Measurements from ENCODE around the gene SMAP1. TPM values are rescaled to one million over a fixed set of nuclear protein-coding genes. Genes with fewer than 3 reads are reported as not detected.

The SMAP1 gene
- total RNA-seq, 2 donors from 2014 or later, result 36.6 to 49.4 TPM

DNA sequence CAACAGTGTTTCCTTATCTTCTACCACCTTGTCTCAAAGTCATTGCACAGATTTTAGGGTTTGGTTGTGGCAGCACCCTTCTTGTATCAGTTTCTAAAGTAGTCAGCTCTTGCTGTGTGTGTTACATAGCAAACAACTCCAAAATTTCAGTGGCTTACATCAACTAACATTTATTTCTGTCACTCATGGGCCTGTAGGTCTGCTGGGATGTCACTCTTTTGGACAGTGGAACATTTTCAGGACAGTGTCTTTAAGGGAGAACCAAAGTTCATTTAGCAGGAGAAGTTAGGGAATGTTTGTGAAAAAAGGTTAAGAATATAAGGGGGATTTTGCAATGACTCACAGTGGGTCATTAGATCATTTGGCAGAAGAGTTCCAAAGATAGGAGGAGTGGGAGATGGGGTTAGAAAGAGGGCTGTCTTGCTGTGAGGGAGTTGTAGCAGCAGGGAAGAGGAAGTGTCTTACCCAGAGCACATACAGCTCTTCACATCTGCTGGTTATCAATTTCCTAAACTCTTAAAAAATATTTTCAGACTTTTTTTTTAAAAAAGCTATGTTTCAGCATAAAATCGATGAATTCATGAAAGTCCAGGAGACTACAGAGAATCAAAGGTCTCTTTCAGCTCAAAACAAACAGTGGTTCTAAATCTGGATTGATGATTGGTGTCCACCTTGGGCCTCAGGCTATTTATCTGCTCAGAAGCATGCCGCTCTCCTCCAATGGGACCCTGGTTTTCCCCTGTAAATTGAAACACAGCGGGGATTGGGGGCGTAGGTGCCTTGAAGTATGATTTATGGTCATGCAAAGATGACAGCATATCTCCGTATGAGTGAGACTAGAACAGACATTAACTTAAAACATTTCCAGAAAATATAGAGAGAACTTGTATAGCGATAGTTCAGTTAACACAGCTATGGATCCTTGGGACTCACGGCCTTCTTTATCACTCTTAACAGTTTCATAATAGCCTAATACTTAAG lies 171.9 kb downstream of the SMAP1 start:
- H3K27me3 Mint-ChIP-seq (ENCODE audit: insufficient read depth), result no peaks in the 10 kb centered on the region
- H3K27me3 ChIP-seq (ENCODE audit: control insufficient read depth, insufficient read depth, low read length, poor library complexity, severe bottlenecking), result no peaks in the 10 kb centered on the region
- H3K9me3 Mint-ChIP-seq, result no peaks in the 10 kb centered on the region
- H3K9me3 ChIP-seq (ENCODE audit: control insufficient read depth, low read length), result no peaks in the 10 kb centered on the region
- H3K4me3 Mint-ChIP-seq, result no peak overlapping the region
- no peak overlapping the region for H3K4me3 ChIP-seq (ENCODE audit: low read length)
- H3K4me1 Mint-ChIP-seq, result no peaks in the 10 kb centered on the region
- no peak for TF ChIP-seq CTCF (conservative IDR thresholded peaks at IDR 0.05)
- no peak overlapping the region for H3K9ac ChIP-seq (ENCODE audit: extremely low read depth, low read length, poor library complexity, severe bottlenecking)
- peaks cover 6% of the 10 kb centered on the region for H3K36me3 ChIP-seq (ENCODE audit: control insufficient read depth, insufficient read depth, low read length)
- no peaks in the 10 kb centered on the region for H3K36me3 Mint-ChIP-seq (ENCODE audit: low read depth)
- H3K27ac Mint-ChIP-seq, result no peak overlapping the region
- H3K4me1 ChIP-seq (ENCODE audit: control insufficient read depth, insufficient read depth, low read length), result no peaks in the 10 kb centered on the region
- H3K27ac ChIP-seq (ENCODE audit: low read depth, low read length), result no peak overlapping the region
- 94 to 100% methylated on average over 2 to 7 of the region's 7 CpGs for WGBS, 2 experiments (ENCODE audit: insufficient coverage in 1 of 2, insufficient read length in 1 of 2)
- DNase-seq, result no peak

- H3K27me3 ChIP-seq (ENCODE audit: control insufficient read depth, insufficient read depth, low read length, poor library complexity, severe bottlenecking), result no peaks in the 10 kb centered on the region
- no peaks in the 10 kb centered on the region for H3K36me3 Mint-ChIP-seq (ENCODE audit: low read depth)
- no peaks in the 10 kb centered on the region for H3K4me1 Mint-ChIP-seq
- no peaks in the 10 kb centered on the region for H3K9me3 ChIP-seq (ENCODE audit: control insufficient read depth, low read length)
- peaks cover 6% of the 10 kb centered on the region for H3K36me3 ChIP-seq (ENCODE audit: control insufficient read depth, insufficient read depth, low read length)
- no peaks in the 10 kb centered on the region for H3K4me1 ChIP-seq (ENCODE audit: control insufficient read depth, insufficient read depth, low read length)
- H3K27ac ChIP-seq (ENCODE audit: low read depth, low read length), result no peak overlapping the region
- H3K4me3 ChIP-seq (ENCODE audit: low read length), result no peak overlapping the region
- no peaks in the 10 kb centered on the region for H3K27me3 Mint-ChIP-seq (ENCODE audit: insufficient read depth)
- no peaks in the 10 kb centered on the region for H3K9me3 Mint-ChIP-seq
- 97 to 98% methylated on average over 4 to 8 of the region's 8 CpGs for WGBS, 2 experiments (ENCODE audit: insufficient coverage in 1 of 2, insufficient read length in 1 of 2)
- no peak overlapping the region for H3K9ac ChIP-seq (ENCODE audit: extremely low read depth, low read length, poor library complexity, severe bottlenecking)
- no peak for TF ChIP-seq CTCF (conservative IDR thresholded peaks at IDR 0.05)
- H3K27ac Mint-ChIP-seq, result no peak overlapping the region
- DNase-seq, result no peak
- no peak overlapping the region for H3K4me3 Mint-ChIP-seq
Measured at GRCh38 chr6:70841112-70841511, 173.4 kb downstream of the SMAP1 start.

DNA sequence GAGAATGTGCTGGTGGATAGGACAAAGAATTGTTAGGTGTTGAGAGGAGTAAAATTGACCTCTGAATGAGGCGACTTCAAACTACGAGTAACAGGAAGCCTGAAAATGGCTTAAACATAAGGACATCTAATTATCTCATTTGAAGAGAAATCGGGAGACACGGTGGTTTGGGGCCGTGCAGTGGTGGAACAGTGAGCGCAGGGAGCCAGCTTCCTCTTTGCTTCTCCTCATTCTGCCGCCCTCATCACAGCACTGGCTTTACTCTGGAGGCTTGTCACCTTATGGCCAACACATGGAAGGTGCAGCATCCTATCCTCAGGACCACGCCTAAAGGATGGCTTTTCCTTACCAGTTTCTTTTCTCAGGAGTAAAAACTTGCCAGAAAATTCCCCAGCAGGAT lies 174.9 kb downstream of the SMAP1 start:
- Mint-ChIP-seq H3K27me3 (ENCODE audit: insufficient read depth) (no peaks in the 10 kb centered on the region), H3K9me3 (no peaks in the 10 kb centered on the region), H3K4me3 (no peak overlapping the region), H3K4me1 (no peaks in the 10 kb centered on the region), H3K36me3 (ENCODE audit: low read depth) (peaks cover 10% of the 10 kb centered on the region), H3K27ac (no peak overlapping the region)
- Histone ChIP-seq H3K27me3 (ENCODE audit: control insufficient read depth, insufficient read depth, low read length, poor library complexity, severe bottlenecking) (no peaks in the 10 kb centered on the region), H3K36me3 (ENCODE audit: control insufficient read depth, insufficient read depth, low read length) (peaks cover 9% of the 10 kb centered on the region), H3K27ac (ENCODE audit: low read depth, low read length) (no peak overlapping the region), H3K4me3 (ENCODE audit: low read length) (no peak overlapping the region), H3K9me3 (ENCODE audit: control insufficient read depth, low read length) (no peaks in the 10 kb centered on the region), H3K9ac (ENCODE audit: extremely low read depth, low read length, poor library complexity, severe bottlenecking) (no peak overlapping the region), H3K4me1 (ENCODE audit: control insufficient read depth, insufficient read depth, low read length) (no peaks in the 10 kb centered on the region)
- WGBS, 2 experiments (ENCODE audit: insufficient coverage in 1 of 2, insufficient read length in 1 of 2), result 94 to 97% methylated on average over 5 to 8 of the region's 8 CpGs
- TF ChIP-seq CTCF (conservative IDR thresholded peaks at IDR 0.05), result no peak
- no peak for DNase-seq

All from endodermal cell (in vitro differentiated cells).